Mammary epithelial cell (primary cell): Measurements from ENCODE around the gene CUL4B.

Source experiments
- CTCF ChIP-seq, 2 donors: IDR thresholded peaks in 1 of 2; conservative IDR thresholded peaks in 1 of 2; 2 replicates each; pipeline ENCODE4 v1.5.1; 2011 to 2012; ENCODE audit warnings: inconsistent platforms in 2 of 2, low read length in 2 of 2, mild to moderate bottlenecking in 2 of 2, control low read depth in 1 of 2, low read depth in 1 of 2; ENCODE audit not compliant: insufficient read depth in 1 of 2; ENCODE audit errors: extremely low read depth in 1 of 2
- EZH2 ChIP-seq: IDR thresholded peaks from 2 replicates; pipeline ENCODE4 v1.6.1; 2012; ENCODE audit warnings: low read length, inconsistent platforms, borderline replicate concordance

- no peak for TF ChIP-seq CTCF (conservative IDR thresholded peaks at IDR 0.05 in 1 of 2, IDR thresholded peaks at IDR 0.05 in 1 of 2; ENCODE audit: extremely low read depth in 1 of 2, insufficient read depth in 1 of 2, low read depth in 1 of 2, low read length in 2 of 2)
- TF ChIP-seq EZH2 = no peak
Measured at GRCh38 chrX:120534413-120535205, 26.2 kb downstream of the CUL4B start.
